Prostate gland (tissue), 2 donors: ENCODE data around the gene PRND.

Experiments used
- CTCF ChIP-seq, 4 experiments: fragments of 200-600 bp in 2 of 4; fragments of 450-650 bp in 2 of 4; sonication (generic) in 2 of 4; IDR thresholded peaks; 1 replicate in 3 of 4; 2 replicates in 1 of 4; pipeline ENCODE4 v1.5.1; 2016 to 2019; ENCODE audit warnings: antibody characterized with exemption in 4 of 4, mild to moderate bottlenecking in 2 of 4, moderate library complexity in 2 of 4
- POLR2A ChIP-seq: fragments of 450-650 bp; IDR thresholded peaks from one replicate; pipeline ENCODE4 v1.6.1; 2016; ENCODE audit warnings: antibody characterized with exemption, mild to moderate bottlenecking

GRCh38 chr20:4764805-4765204, 43.1 kb downstream of the PRND start:
- TF ChIP-seq CTCF (IDR thresholded peaks at IDR 0.05) (no peak), POLR2A (no peak)
